HFF-Myc (cell line): ENCODE results near the gene LPXN.

ENCODE experiments used
- DNase-seq: peaks from one replicate; pipeline ENCODE4 v3.0.0-alpha.2; 2011; ENCODE audit warnings: low read depth; ENCODE audit errors: extremely low read depth
- H3K4me3 ChIP-seq: replicated peaks from 2 replicates; pipeline ENCODE4 v1.5.1; 2011; ENCODE audit warnings: low read depth, mild to moderate bottlenecking, control low read depth, low read length
- CTCF ChIP-seq: IDR thresholded peaks from 2 replicates; pipeline ENCODE4 v1.5.1; 2012; ENCODE audit warnings: mild to moderate bottlenecking, low read depth, low read length, control low read depth; ENCODE audit errors: missing control alignments

Gene LPXN

DNA sequence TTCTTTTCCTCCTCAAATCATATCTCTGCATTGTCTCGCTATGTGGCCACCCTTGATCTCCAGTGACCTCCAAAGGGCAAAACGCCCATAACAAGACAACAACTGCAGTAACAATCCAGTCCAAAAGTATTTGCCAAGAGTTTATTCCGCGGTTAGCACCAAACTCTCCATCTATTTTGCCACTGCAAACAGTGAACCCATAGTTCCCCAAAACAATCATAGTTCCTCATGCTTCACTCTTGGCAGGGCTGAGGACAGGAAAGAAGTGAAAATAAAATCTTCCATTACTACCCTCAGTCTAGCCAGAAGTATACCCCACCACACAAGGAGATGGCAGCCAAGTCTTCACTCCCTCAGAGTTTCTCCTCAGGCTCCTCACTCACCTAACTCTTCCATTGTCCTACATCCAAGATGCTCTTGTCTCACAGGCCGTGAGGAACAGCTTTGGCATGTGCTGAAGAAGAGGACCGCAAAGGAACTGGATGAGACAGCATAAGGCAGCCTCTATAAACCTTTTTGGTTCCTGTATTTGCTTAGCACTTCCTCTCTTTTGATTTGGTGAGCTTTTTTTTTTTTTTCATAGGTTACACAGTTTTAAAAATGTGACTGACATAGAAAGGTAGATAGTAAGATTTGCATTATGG lies at the start of gene LPXN:
Gene LPXN, minus strand, starts transcription at position 480 of the 644 bp plus-strand sequence. Its CDS starts 84 bp downstream, at position 396.
- TF ChIP-seq CTCF: no peak
- DNase-seq: no peak
- H3K4me3 ChIP-seq: peak within 1 kb of the TSS; percentile 92

DNA sequence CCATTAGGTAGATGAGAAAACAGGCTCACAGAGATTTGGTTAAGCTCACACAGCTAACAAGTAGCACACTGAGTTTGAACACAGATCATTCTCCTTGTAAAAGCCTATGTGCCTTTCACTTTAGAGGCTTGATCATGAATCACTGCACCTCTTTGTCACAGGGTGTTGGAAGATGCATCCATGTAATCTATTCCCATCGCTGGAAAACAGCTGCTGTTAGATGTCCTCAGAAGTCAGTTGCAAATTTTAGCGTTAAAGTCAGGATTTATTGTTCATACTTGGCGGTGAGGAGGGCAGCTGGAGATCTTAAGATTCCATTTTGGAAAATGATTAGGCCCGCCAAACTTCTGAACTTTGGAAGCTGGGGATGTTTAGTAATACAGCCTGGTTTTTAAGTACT lies 49.4 kb upstream of the LPXN start:
- no peak for DNase-seq
- TF ChIP-seq CTCF: no peak

GRCh38 chr11:58622344-58622743 lies 46.7 kb upstream of the LPXN start, which contains the start of gene CNTF:
TSS of gene CNTF (plus strand) at chr11:58622665. CDS start at chr11:58622753, 88 bp downstream.
- DNase-seq: no peak
- TF ChIP-seq CTCF: no peak
- H3K4me3 ChIP-seq: no peak within 1 kb of the TSS

More for the DNA sequence above, 49.4 kb upstream of the LPXN start:
- H3K4me3 ChIP-seq: no peak overlapping the region

DNA sequence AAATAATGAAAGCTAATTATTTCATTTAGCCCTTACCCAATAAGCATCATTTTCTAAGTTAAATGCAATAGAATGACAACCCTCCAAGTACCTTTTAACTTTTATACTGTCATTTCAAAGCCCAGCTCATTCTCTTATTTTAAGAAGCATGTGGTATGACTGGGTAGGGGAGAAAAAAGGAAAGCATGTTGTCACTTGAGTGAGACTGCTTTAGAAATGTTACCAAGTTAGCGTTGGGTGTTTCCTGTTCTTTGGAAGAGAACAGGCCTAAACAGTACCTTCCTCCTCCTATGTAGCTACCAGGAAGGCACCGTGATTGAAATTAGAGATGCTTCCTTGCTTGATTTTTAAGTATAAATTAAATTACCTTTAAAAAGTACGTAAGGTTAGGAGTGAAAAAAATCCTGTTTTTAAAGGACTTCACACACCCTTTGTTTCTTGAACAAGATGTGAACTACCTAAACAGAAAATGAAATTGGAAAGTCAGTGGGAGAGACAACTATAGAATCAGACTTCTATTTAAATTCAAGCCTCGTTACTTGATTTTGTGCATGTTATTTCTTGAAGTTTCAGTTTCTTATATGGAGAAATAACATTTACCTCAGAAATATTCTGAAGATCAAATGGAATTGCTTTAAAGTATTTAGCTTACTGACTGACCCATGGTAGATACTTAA lies 46.1 kb upstream of the LPXN start:
- TF ChIP-seq CTCF: no peak
- no peak for DNase-seq
- H3K4me3 ChIP-seq: no peak overlapping the region

GRCh38 chr11:58617976-58618557 lies 42.4 kb upstream of the LPXN start:
- TF ChIP-seq CTCF: no peak
- DNase-seq: no peak
- H3K4me3 ChIP-seq: no peak overlapping the region

DNA sequence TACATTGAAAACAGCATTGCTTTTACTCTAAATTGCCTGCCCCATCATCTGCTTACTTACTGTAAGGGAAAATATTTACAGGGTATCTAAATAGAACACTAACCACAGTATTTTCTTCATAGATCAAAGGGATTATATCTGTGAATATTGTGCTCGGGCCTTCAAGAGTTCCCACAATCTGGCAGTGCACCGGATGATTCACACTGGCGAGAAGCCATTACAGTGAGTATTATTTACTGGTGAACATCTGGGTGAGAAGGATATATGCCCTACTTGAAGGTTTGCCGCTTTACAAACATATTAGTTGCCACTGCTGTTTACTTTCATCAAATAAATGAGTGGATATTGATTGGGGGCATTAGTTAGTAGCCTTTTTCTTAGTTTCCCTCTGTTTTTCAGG lies 40.9 kb upstream of the LPXN start:
- peak; percentile 87 for DNase-seq
- TF ChIP-seq CTCF: no peak
- no peak overlapping the region for H3K4me3 ChIP-seq
